HepG2 (cell line): ENCODE results near the gene ASTN2. TPM values are rescaled to one million over a fixed set of nuclear protein-coding genes. Genes with fewer than 3 reads are reported as not detected.

Experiments used
- ATAC-seq: fragments of 200-7000 bp; cut with Tn5 transposase; 3 replicates; pipeline ENCODE4 v1.9.1; 2020; ENCODE audit warnings: mild to moderate bottlenecking, moderate library complexity
- BruUV-seq: library from RNA; stranded (reverse); fragments of 400-500 nt; replicated peaks from 2 replicates; lab custom pipeline; 2021; lab: Mats Ljungman, UMichigan
- CTCF ChIA-PET: fragments of 300-600 bp; formaldehyde crosslinking; extraction: SDS; loops from one replicate; lab custom pipeline; 2021; ENCODE audit warnings: low total read pairs, inconsistent platforms, low intra/inter-chr PET ratio; lab: Yijun Ruan, JAX
- POLR2A ChIA-PET: fragments of 350-600 bp; sonication (Branson Sonifier 250); formaldehyde crosslinking; loops from one replicate; lab custom pipeline; 2020; ENCODE audit warnings: antibody characterized with exemption, inconsistent platforms; lab: Yijun Ruan, JAX
- DNase-seq: peaks from one replicate; pipeline ENCODE4 v3.0.0-alpha.2; 2015; ENCODE audit warnings: low spot score
- FAIRE-seq: peaks from 3 replicates; lab custom pipeline; 2011; peaks lifted over from hg19 to GRCh38; lab: Jason Lieb, UNC
- H2AFZ ChIP-seq: one replicate; pipeline ENCODE4 v1.6.1; 2011; ENCODE audit warnings: low read length, inconsistent platforms
- H3K27ac ChIP-seq: fragments of 300-600 bp; 3 replicates; pipeline ENCODE4 v1.8.0; 2011; ENCODE audit warnings: mixed run types, mild to moderate bottlenecking, mixed read lengths, low read length, inconsistent platforms; ENCODE audit not compliant: insufficient read depth; ENCODE audit errors: extremely low read length
- H3K27me3 ChIP-seq, 2 experiments: fragments of 200-600 bp in 1 of 2; 2 replicates in 1 of 2; 3 replicates in 1 of 2; pipeline versions ENCODE4 v1.6.0 to v1.8.0; 2011; ENCODE audit warnings: low read length in 2 of 2, mild to moderate bottlenecking in 2 of 2, moderate library complexity in 2 of 2, inconsistent platforms in 1 of 2; ENCODE audit not compliant: insufficient read depth in 2 of 2, control insufficient read depth in 1 of 2
- H3K36me3 ChIP-seq, 2 experiments: fragments of 200-600 bp in 1 of 2; replicated peaks in 1 of 2; 2 replicates in 1 of 2; 3 replicates in 1 of 2; pipeline versions ENCODE4 v1.5.1 to v1.8.0; 2011; ENCODE audit warnings: low read length in 2 of 2, inconsistent platforms in 1 of 2; ENCODE audit not compliant: insufficient read depth in 2 of 2, control insufficient read depth in 1 of 2
- H3K4me1 ChIP-seq: 2 replicates; pipeline ENCODE4 v1.5.1; 2012; ENCODE audit warnings: low read length, inconsistent platforms; ENCODE audit not compliant: insufficient read depth
- H3K4me2 ChIP-seq: 2 replicates; pipeline ENCODE4 v1.6.0; 2011; ENCODE audit warnings: low read depth, low read length, inconsistent platforms
- H3K4me3 ChIP-seq, 3 experiments: fragments of 200-600 bp in 1 of 3; sonication (generic), shearing (Covaris generic) in 1 of 3; replicated peaks in 1 of 3; 2 replicates each; pipeline ENCODE4 v1.5.1; 2011 to 2016; ENCODE audit warnings: low read length in 3 of 3, inconsistent platforms in 2 of 3, low read depth in 2 of 3, mild to moderate bottlenecking in 2 of 3, control low read depth in 1 of 3, mixed read lengths in 1 of 3; ENCODE audit not compliant: insufficient read depth in 1 of 3
- H3K79me2 ChIP-seq: one replicate; pipeline ENCODE4 v1.6.1; 2011; ENCODE audit warnings: low read length, inconsistent platforms; ENCODE audit not compliant: insufficient read depth
- H3K9ac ChIP-seq: 2 replicates; pipeline ENCODE4 v1.6.0; 2011; ENCODE audit warnings: mild to moderate bottlenecking, low read depth, low read length, inconsistent platforms; ENCODE audit not compliant: insufficient read depth
- H3K9me3 ChIP-seq: 2 replicates; pipeline ENCODE4 v1.5.1; 2012; ENCODE audit warnings: mild to moderate bottlenecking, low read length
- H4K20me1 ChIP-seq: 2 replicates; pipeline ENCODE4 v1.6.0; 2011; ENCODE audit warnings: inconsistent platforms, mild to moderate bottlenecking, low read length, moderate library complexity; ENCODE audit not compliant: insufficient read depth
- ATAD3A ChIP-seq: sonication (generic); formaldehyde crosslinking; IDR thresholded peaks from 2 replicates; pipeline ENCODE4 v1.4.0; 2020; ENCODE audit warnings: missing genetic modification reagents
- CREB1 ChIP-seq, 2 experiments: fragments of 450-650 bp in 1 of 2; IDR thresholded peaks; 2 replicates each; pipeline ENCODE4 v1.6.1; 2016 to 2017; ENCODE audit warnings: control low read depth in 1 of 2, mild to moderate bottlenecking in 1 of 2, missing compliant biosample characterization in 1 of 2, missing genetic modification characterization in 1 of 2
- CSRNP1 ChIP-seq: sonication (generic); formaldehyde crosslinking; IDR thresholded peaks from 2 replicates; pipeline ENCODE4 v1.8.1; 2023; ENCODE audit warnings: mild to moderate bottlenecking, missing genetic modification reagents
- MAFF ChIP-seq: IDR thresholded peaks from 2 replicates; pipeline ENCODE4 v1.6.1; 2011; ENCODE audit warnings: low read depth, low read length, improper control_type of control experiment
- MTF1 ChIP-seq: sonication (generic); formaldehyde crosslinking; IDR thresholded peaks from 2 replicates; pipeline ENCODE4 v1.5.0; 2020; ENCODE audit warnings: missing genetic modification reagents
- NFATC3 ChIP-seq: sonication (generic); formaldehyde crosslinking; IDR thresholded peaks from 2 replicates; pipeline ENCODE4 v1.5.1; 2020; ENCODE audit warnings: mild to moderate bottlenecking, missing genetic modification reagents
- NONO ChIP-seq, 2 experiments: fragments of 450-650 bp in 1 of 2; sonication (generic) in 1 of 2; formaldehyde crosslinking in 1 of 2; IDR thresholded peaks in 1 of 2; conservative IDR thresholded peaks in 1 of 2; 2 replicates each; pipeline versions ENCODE4 v1.6.1 to v1.8.0; 2017 to 2022; ENCODE audit warnings: mild to moderate bottlenecking in 1 of 2, missing genetic modification reagents in 1 of 2, moderate library complexity in 1 of 2
- PHF5A ChIP-seq: IDR thresholded peaks from one replicate; pipeline ENCODE4 v1.6.1; 2018; ENCODE audit warnings: low read depth, missing genetic modification reagents; ENCODE audit not compliant: unreplicated experiment
- PLSCR1 ChIP-seq: sonication (generic); formaldehyde crosslinking; IDR thresholded peaks from 2 replicates; pipeline ENCODE4 v1.5.0; 2020; ENCODE audit warnings: missing genetic modification reagents, mild to moderate bottlenecking, borderline replicate concordance
- SATB2 ChIP-seq: sonication (generic); formaldehyde crosslinking; IDR thresholded peaks from 2 replicates; pipeline ENCODE4 v1.5.0; 2020; ENCODE audit warnings: missing genetic modification reagents
- SETDB1 ChIP-seq: sonication (generic); formaldehyde crosslinking; IDR thresholded peaks from 2 replicates; pipeline ENCODE4 v1.5.1; 2020; ENCODE audit warnings: missing genetic modification reagents, mild to moderate bottlenecking, borderline replicate concordance
- SOX6 ChIP-seq, 2 experiments: fragments of 450-650 bp in 1 of 2; sonication (generic) in 1 of 2; formaldehyde crosslinking in 1 of 2; IDR thresholded peaks; 2 replicates each; pipeline versions ENCODE4 v1.4.0 to v1.6.1; 2017 to 2020; ENCODE audit warnings: antibody characterized with exemption in 1 of 2, mild to moderate bottlenecking in 1 of 2, missing genetic modification reagents in 1 of 2
- THRA ChIP-seq: sonication (generic); formaldehyde crosslinking; IDR thresholded peaks from 2 replicates; pipeline ENCODE4 v1.4.0; 2020; ENCODE audit warnings: missing genetic modification reagents, borderline replicate concordance
- U2AF2 ChIP-seq: fragments of 200-400 bp; formaldehyde crosslinking; IDR thresholded peaks from 2 replicates; pipeline ENCODE4 v1.6.1; 2017; ENCODE audit warnings: low read depth, mild to moderate bottlenecking, low read length
- ZBTB37 ChIP-seq: sonication (generic); formaldehyde crosslinking; IDR thresholded peaks from 2 replicates; pipeline ENCODE4 v1.4.0; 2020; ENCODE audit warnings: mild to moderate bottlenecking, missing genetic modification reagents
- ZFP90 ChIP-seq: sonication (generic); formaldehyde crosslinking; IDR thresholded peaks from 2 replicates; pipeline ENCODE4 v1.8.0; 2022; ENCODE audit warnings: missing genetic modification reagents, mild to moderate bottlenecking, inconsistent platforms, borderline replicate concordance
- ZKSCAN5 ChIP-seq: sonication (generic); formaldehyde crosslinking; IDR thresholded peaks from 2 replicates; pipeline ENCODE4 v1.5.1; 2020; ENCODE audit warnings: mild to moderate bottlenecking, missing genetic modification reagents
- ZNF350 ChIP-seq: sonication (generic); formaldehyde crosslinking; IDR thresholded peaks from 2 replicates; pipeline ENCODE4 v1.4.0; 2020; ENCODE audit warnings: mild to moderate bottlenecking, low read depth, missing genetic modification reagents, borderline replicate concordance
- WGBS: methylation state at CpG from one replicate; pipeline ENCODE4 v1.1.6; 2017; ENCODE audit warnings: low lambda C conversion rate; 5-methylcytosine and 5-hydroxymethylcytosine counted together
- in situ Hi-C: cut with HindIII; loops from 2 replicates; pipeline ENCODE4 v1.10.0; 2017; ENCODE audit warnings: low pct_unique_long_range_greater_than_20kb; ENCODE audit not compliant: extremely low pct_ligation_motif_present
- intact Hi-C: fragments of 100-400 bp; cut with micrococcal nuclease; formaldehyde crosslinking; loops from one replicate; pipeline ENCODE4 v1.10.0; 2022; ENCODE audit not compliant: unreplicated experiment
- polyA plus RNA-seq, 8 experiments: library from polyadenylated mRNA; depleted of rRNA in 3 of 8; stranded (reverse) in 7 of 8; unstranded in 1 of 8; fragments of >200 nt; fragmentation: Illumina TruSeq in 4 of 8; extraction: Trizol in 4 of 8; gene quantifications; 2 replicates each; pipeline versions ENCODE4 v1.2.1 to v1.2.3, GENCODE V29; 2011 to 2016; ENCODE audit warnings: low read depth in 4 of 8, missing spikeins in 1 of 8, mixed read lengths in 1 of 8; ENCODE audit not compliant: insufficient read depth in 1 of 8
- total RNA-seq, 5 experiments: library from RNA; depleted of rRNA; stranded (reverse); fragments of >200 nt; fragmentation: Illumina TruSeq; extraction: Trizol; gene quantifications; 2 replicates each; pipeline ENCODE4 v1.2.3, GENCODE V29; 2016; ENCODE audit warnings: low read depth in 1 of 5

Gene ASTN2
- total and polyA plus RNA-seq, 2 of the 13 experiments (the other 11 are each of a cell fraction or from before 2014, with no cell fraction given): 5.2 to 13.5 TPM

GRCh38 chr9:116990592-116990991, 424.3 kb downstream of the ASTN2 start:
- Histone ChIP-seq H2AFZ (no peak overlapping the region), H3K79me2 (no peaks in the 10 kb centered on the region), H3K36me3 (no peaks in the 10 kb centered on the region), H4K20me1 (no peaks in the 10 kb centered on the region), H3K4me3 (no peak overlapping the region), H3K4me1 (no peaks in the 10 kb centered on the region), H3K27ac (no peak overlapping the region), H3K27me3 (no peaks in the 10 kb centered on the region), H3K9me3 (no peaks in the 10 kb centered on the region), H3K9ac (no peak overlapping the region), H3K4me2 (no peak overlapping the region)
- POLR2A ChIA-PET: no interaction called here
- BruUV-seq: no TSS peak
- intact Hi-C loops: no loop called here
- FAIRE-seq (no peak), DNase-seq (no peak), ATAC-seq (no peak)
- WGBS: 4% methylated on average over 1 of the region's 1 CpG
- TF ChIP-seq NONO (IDR thresholded peaks at IDR 0.05): no peak
- no peak for TF ChIP-seq NONO (CRISPR knock-in tag; conservative IDR thresholded peaks at IDR 0.05)
- TF ChIP-seq CREB1 (IDR thresholded peaks at IDR 0.05): no peak
- TF ChIP-seq CREB1 (CRISPR knock-in tag; IDR thresholded peaks at IDR 0.05): no peak
- no peak for TF ChIP-seq ZBTB37 (CRISPR knock-in tag)
- no peak for TF ChIP-seq ZKSCAN5
- no peak for TF ChIP-seq MTF1 (CRISPR knock-in tag)
- no peak for TF ChIP-seq ZFP90 (CRISPR knock-in tag)
- no peak for TF ChIP-seq CSRNP1 (CRISPR knock-in tag)
- TF ChIP-seq SOX6 (IDR thresholded peaks at IDR 0.05): no peak
- TF ChIP-seq SOX6 (CRISPR knock-in tag; IDR thresholded peaks at IDR 0.05): no peak
- TF ChIP-seq ATAD3A (CRISPR knock-in tag): no peak
- no peak for TF ChIP-seq ZNF350 (CRISPR knock-in tag)
- no peak for TF ChIP-seq MAFF
- no peak for TF ChIP-seq PHF5A (CRISPR knock-in tag)
- no peak for TF ChIP-seq THRA (CRISPR knock-in tag)
- TF ChIP-seq U2AF2: no peak
- no peak for TF ChIP-seq SETDB1 (CRISPR knock-in tag)
- no peak for TF ChIP-seq NFATC3 (CRISPR knock-in tag)
- TF ChIP-seq PLSCR1 (CRISPR knock-in tag): no peak
- TF ChIP-seq SATB2 (CRISPR knock-in tag): no peak
- CTCF ChIA-PET: no interaction called here
- in situ Hi-C loops: no loop called here
